Measurements from ENCODE around the gene KMT2D.

KMT2D gene, protein sequence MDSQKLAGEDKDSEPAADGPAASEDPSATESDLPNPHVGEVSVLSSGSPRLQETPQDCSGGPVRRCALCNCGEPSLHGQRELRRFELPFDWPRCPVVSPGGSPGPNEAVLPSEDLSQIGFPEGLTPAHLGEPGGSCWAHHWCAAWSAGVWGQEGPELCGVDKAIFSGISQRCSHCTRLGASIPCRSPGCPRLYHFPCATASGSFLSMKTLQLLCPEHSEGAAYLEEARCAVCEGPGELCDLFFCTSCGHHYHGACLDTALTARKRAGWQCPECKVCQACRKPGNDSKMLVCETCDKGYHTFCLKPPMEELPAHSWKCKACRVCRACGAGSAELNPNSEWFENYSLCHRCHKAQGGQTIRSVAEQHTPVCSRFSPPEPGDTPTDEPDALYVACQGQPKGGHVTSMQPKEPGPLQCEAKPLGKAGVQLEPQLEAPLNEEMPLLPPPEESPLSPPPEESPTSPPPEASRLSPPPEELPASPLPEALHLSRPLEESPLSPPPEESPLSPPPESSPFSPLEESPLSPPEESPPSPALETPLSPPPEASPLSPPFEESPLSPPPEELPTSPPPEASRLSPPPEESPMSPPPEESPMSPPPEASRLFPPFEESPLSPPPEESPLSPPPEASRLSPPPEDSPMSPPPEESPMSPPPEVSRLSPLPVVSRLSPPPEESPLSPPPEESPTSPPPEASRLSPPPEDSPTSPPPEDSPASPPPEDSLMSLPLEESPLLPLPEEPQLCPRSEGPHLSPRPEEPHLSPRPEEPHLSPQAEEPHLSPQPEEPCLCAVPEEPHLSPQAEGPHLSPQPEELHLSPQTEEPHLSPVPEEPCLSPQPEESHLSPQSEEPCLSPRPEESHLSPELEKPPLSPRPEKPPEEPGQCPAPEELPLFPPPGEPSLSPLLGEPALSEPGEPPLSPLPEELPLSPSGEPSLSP (N-terminal part only)

DNA sequence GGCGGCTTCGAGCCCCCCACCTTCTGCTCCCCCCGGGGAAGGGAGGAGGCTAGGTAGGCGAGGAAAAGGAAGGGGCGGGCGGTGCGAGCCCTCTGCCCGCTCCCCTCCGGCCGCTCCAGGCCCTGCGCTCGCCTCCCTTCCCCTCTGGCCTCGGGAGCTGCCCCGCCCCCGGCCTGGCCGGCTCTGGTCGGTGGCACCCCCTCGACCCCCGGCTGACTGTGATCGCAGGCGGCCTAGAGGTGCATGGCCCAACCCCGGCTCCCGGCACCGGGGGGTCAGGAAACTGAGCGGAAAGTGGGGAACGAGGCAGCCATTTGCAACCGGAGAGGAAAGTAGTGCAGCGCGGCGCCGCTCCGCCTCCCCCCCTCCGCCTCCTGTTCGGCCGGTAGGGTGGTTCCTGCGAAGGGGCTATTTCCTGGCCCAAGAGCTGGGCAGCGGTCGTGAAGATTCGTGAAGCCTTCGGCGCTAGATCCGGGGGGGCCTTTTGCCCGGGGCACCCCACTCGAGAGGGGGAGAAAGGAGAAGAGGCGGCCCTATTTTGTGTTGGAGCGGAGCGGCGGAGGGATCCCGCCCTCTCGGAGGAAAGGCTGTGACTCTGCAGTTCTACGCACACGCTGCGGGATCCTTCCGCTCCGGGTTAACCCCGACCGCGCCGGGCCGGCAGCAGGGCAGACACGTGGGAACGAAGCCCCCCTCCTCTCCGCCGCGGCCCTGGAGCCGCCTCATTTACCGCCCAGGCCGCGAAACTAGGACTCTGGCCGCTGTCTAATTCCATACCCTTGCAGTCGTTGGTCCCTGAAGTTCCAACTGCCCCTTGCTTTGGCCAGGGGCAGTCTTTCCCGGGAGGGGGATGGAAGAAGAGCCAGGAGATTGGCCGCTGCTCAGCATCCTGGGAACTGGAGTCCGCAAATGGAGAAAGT is at the start of gene KMT2D:
Gene KMT2D, minus strand, starts transcription at position 558 of the 920 bp plus-strand sequence. CDS start 5,470 bp downstream, outside the sequence.
- in situ Hi-C loops (cut with MboI; ENCODE audit: low sequenced_read_pairs): loop anchor here (10.0 kb wide), 1 partner anchor 174 kb away; no protein-coding TSS in a partner anchor

DNA sequence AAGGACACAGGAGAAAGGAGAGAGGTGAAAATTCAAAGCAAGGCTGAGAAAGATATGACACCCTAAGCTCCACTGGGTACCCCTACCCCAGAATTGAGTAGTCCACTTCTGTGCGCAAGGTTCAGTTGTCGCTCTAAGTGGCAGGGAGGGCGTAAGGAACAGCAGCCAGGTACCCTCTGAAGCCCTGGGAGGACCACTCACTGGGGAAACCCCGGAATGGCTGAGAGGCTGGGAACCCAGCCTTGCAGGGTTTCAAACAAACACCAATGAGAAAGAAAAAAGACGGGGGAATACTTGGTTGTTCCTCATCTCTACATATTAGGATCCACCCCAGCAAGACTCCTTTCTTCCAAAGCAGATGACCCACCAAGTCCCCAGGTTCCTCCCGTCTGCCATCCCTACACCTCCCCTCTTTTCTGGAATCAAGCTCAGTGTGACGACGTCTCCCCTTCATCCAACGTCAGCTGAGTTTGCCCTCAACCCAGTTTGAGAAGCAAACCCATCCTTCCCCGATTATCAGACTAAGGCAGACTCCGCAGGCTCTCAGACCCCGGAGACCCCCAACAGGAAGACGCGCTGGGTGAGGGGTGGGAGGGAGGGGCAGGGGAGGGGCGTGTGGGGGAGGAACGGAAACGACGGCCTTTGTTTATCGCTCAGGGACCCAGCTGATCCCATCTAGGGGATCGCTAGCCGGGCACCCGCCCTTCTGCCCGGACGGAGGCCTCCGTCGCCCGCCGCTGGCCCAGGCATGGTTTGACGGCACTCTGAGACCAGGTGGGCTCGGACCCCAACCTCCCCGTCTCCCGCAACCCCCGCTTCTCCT is 49.3 kb upstream of the KMT2D start:
- in situ Hi-C loops (cut with MboI; ENCODE audit: low sequenced_read_pairs): no loop called here

DNA sequence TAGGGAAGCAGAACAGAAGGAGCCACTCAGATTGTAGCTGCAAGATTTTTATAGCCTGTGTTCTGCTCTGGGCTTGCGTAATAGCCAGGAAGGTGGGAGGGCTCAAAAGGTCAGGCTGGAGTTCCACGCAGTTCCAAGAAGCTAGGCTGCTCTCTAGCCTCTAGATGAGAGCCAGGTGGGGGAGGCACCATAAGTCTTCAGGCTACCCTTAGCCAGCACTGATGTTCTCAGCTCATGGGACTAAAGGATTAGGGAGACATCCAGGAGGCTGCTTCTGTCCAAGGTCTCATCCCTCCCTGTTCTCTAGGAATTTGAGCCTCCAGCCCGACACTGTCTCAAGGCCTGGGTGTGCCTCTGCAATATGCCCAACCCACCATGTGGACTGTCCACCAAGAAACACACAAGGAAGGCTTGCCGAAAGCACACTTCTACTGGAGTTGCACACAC is 48.4 kb upstream of the KMT2D start:
- in situ Hi-C loops (cut with MboI; ENCODE audit: low sequenced_read_pairs): no loop called here

DNA sequence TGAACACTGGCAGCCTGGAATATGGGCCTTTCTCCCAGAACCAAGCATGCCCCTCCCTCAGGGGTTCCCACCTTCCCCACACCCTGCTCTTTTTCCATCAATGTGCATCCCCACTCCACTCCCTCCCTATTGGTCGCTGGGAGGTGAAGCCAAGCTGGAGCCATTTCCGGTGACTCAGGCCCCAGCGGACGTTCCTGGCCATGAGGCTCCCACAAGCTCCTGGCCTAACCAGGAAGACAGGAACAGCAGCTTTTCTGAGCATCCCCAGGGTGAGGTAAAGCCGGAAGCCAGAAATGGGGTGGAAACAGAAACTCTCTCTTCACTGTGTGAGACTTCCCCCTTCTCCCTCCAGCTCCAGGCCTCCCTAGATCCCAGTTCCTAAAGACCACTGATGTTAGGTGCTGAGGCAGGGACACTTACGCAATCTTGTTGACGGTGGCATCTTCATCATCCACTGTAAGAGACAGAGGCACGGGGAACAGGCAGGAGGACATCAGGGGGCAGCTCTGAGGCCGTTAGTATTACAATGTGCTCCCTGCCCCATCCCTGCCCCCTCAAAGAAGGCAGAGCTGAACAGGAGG is 45.0 kb upstream of the KMT2D start:
- in situ Hi-C loops (cut with MboI; ENCODE audit: low sequenced_read_pairs): no loop called here

DNA sequence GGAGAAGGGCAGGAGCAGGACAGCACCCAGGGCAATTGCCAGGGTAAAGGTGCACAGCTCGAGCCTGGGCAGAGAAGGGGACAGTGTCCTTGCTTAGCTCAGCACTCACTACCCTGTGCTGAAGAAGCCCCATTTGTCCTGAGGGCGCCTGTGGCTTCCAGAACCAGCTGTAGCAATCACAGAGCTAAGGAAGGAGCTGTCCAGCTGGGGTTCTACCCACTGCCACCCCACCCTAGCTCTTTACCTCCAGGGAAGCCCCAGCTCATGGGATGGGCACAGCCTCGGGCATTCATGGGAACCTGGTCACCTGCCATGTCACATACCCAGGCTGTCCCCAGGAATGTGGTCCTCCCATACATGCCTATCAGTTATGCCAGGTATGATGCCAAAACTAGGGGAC is 44.2 kb upstream of the KMT2D start:
- in situ Hi-C loops (cut with MboI; ENCODE audit: low sequenced_read_pairs): no loop called here

DNA sequence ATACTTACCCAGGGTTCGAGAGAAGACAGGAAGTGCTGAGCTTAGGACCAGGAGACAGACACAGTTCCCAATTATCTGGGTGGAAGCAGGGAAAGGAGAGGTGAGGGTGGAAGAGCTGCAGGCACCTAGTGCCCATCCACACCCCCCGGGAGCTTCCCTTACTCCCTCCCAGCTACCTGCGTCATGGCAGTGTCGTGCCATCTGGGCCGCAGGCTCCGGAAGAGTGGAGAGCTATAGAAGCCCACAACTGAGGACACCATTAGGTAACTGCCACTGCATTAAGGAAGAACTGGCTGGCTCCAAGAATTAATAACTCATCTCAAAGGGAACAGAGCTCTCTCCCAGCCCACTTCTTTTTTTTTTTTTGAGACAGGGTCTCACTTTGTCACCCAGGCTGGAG is 39.8 kb upstream of the KMT2D start:
- in situ Hi-C loops (cut with MboI; ENCODE audit: low sequenced_read_pairs): no loop called here

DNA sequence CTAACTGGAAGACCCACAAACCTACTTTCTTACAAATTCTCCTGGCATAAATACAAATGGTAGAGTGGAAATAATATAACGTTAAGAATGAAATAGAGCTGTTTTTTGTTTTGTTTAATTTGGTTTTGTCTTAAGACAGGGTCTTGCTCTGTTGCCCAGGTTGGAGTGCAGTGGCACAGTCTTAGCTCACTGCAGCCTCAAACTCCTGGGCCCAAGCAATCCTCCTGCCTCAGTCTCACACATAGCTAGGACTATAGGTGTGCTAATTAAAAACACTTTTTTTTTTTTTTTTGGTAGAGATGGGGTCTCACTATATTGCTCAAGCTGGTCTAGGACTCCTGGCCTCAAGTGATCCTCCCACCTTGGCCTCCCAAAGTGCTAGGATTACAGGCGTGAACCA is 38.1 kb upstream of the KMT2D start:
- in situ Hi-C loops (cut with MboI; ENCODE audit: low sequenced_read_pairs): no loop called here

DNA sequence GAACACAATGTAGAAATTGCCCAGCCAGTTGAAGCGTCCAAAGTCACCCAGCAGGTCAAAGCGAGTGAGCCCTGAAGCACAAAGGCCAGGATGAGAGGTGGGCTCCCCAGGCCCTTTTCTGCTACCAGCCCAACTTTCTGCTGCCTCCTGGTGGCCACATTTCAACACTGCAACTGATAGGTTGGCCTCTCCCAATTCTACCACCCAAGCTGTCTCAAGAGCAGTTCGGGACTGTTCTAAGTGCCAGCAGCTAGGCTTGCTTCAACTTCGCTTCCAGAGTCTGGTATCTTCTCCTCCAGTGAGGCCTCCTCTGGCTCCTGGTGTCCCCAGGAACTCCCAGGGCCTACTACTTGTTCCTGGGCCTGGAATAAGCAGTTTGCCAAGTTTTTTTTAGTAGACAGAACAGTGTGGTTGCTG is 37.4 kb upstream of the KMT2D start:
- in situ Hi-C loops (cut with MboI; ENCODE audit: low sequenced_read_pairs): no loop called here

DNA sequence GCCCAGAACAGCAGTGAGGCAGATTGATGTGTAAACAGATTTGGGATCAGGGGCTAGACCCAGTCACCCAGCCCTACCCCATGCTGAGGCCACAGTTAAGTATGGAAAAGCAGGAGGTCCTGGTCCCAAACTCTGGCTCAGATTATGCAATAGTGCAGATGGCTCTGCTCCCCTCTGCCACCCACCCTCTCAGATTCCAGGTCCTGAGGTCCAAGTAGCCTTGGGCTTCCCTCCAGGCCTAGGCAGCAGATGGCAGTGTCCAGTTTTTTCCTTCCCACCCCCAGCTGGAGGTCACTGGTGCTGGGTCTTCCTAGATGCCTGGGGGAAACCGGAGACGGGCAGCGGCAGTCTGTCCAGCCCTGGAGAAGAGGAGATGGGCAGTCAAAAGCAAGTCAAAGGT is 36.8 kb upstream of the KMT2D start:
- in situ Hi-C loops (cut with MboI; ENCODE audit: low sequenced_read_pairs): no loop called here

DNA sequence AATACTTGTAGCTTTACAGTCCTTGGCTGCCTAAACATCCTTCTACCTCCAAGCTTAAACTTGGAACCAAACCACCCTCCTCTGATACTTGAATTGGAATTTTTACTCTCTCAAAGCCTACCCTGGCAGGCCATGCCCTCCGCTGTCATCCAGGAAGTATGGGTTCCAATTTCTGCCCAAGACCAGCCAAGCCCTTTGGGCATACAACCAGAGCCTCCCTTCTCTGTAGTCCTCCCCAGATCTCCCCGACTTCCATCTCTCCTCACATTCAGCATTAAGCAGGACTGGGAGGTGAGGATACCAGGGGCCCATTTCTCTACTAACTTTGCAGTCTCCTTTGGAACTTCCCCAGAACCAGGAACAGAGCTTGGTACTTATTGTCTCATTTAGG is 34.4 kb upstream of the KMT2D start:
- in situ Hi-C loops (cut with MboI; ENCODE audit: low sequenced_read_pairs): no loop called here

DNA sequence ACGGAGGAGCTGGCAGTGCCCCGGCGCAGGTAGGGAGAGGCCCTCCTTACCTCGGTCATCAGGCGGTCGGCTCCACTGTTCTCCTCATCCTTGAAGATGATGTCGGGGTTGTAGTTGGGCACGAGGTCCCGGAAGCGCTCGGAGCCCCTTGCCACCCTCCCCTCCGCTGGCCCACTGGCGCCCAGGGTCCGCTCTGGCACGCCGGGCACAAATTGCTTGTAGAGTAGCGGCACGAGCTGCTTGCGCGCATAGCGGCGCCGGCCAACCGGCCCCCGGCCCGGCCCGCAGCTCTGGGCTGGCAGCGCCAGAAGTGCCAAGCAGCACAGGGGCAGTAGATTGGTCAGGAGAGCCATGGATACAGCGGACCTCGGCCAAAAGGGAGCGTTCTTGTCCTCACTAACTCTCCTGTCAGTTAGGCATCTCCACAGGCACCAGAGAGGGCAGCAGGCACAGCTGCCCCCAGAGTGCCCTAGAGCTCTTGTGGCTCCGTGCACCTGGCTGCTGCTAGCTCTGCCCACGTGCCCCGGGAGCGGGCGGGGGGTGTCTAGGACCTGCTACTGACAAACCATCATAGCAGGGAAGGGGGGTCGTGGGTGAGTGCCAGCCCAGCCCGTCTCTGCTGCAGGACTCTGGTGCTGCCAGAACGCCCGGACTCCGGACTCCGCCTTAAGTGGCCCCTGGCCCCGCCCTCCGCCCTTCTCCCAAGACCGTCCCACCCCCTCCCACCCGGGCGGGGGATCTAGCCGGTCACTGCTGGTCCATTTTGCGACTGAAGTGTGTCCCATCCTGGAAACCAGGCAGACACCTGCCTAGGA is 33.8 kb upstream of the KMT2D start, which contains the start of gene DHH:
Gene DHH, minus strand, starts transcription at position 642 of the 815 bp plus-strand sequence. Its CDS starts 289 bp downstream, at position 353.
- in situ Hi-C loops (cut with MboI; ENCODE audit: low sequenced_read_pairs): no loop called here

DNA sequence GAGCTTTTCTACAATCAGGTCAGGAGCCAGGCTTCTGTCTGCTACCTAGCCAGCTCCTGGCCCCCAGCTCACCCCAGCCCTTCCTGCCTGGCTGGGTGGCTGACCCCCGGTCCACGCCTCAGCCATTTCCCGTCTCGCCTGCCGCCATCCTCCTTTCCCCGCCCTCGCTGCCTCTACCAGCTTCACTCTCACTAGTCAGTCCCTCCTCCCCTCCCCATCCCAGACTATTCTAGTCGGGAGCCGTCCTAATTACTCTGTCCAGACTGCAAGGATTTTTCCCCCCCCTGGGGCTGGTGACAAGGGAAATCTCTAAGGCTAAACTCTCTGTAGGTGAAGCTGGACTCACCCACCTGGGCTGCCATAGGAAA is 33.2 kb upstream of the KMT2D start:
- in situ Hi-C loops (cut with MboI; ENCODE audit: low sequenced_read_pairs): no loop called here

DNA sequence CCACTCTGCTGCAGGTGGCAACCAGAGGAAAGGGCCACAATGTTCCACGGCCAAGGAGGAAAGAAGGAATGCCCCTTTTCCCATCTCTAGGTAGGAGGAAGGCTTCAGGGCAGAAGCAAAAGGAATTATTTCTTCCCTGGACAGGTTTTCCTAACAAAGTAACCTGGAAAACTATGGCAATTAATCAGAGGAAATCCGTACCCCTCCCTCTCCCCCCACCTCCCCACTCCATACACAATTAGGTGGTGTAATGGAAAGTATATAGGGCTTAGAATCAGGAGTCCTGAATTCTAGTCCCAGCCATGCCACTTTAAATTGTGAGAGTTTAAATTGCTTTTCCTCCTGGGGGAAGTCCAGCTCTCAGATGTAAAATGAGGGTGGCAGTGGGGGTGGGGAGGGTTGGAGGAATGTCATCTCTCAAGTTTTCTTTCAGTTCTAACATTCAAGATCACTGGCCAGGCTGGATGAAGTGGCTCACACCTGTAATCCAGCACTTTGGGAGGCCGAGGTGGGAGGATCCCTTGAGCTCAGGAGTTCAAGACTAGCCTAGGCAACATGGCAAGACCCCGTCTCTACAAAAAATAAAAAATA is 32.3 kb upstream of the KMT2D start:
- in situ Hi-C loops (cut with MboI; ENCODE audit: low sequenced_read_pairs): no loop called here

DNA sequence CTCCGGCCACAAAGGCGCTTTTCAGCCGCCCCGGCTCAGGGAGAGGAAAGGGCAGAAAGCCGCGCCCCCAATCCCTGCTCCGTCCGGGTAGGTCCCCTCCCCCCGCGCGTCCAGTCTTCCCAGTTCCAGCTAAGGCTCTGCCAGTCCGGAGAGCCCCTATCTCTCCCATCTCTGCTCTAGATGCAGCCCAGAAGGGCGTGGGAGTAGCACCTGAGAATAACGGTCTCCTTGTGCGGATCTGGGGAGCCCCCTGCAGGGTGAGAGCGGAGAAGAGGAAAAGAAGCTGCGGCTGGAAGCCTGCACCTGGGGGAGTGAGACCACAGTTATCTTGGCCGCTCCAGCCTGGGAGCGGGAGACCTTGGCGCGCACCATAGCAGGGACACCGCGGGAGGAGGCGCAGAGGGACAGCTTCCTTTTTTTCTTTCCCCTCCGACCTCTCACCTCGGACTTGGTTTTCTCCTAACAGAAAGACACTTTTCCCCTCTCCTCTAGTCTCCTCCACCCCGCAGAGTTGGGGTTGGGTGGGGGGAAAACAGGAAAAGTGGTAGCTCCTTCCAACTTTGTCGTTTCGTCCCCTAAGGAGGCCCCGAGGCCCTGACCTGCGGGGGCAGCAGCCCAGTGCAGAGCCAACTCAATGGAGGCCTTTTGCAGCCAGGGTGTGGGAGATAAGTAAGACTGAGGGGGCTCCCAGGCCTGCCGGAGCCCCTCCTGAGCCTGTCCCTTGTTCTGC is 31.7 kb upstream of the KMT2D start:
- in situ Hi-C loops (cut with MboI; ENCODE audit: low sequenced_read_pairs): no loop called here

DNA sequence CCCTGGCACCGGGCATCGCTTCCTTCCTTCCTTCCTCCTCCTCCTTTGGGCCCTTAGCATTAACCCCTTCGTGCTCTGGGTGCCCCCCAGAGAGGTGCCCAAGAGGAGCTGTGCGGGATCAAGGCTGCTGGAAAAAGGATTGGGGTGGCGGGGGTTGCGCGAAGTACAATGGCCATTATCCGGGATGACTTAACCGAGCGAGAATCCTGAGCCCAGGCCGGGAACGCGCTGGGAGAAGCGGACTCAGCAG is 31.2 kb upstream of the KMT2D start:
- in situ Hi-C loops (cut with MboI; ENCODE audit: low sequenced_read_pairs): no loop called here

DNA sequence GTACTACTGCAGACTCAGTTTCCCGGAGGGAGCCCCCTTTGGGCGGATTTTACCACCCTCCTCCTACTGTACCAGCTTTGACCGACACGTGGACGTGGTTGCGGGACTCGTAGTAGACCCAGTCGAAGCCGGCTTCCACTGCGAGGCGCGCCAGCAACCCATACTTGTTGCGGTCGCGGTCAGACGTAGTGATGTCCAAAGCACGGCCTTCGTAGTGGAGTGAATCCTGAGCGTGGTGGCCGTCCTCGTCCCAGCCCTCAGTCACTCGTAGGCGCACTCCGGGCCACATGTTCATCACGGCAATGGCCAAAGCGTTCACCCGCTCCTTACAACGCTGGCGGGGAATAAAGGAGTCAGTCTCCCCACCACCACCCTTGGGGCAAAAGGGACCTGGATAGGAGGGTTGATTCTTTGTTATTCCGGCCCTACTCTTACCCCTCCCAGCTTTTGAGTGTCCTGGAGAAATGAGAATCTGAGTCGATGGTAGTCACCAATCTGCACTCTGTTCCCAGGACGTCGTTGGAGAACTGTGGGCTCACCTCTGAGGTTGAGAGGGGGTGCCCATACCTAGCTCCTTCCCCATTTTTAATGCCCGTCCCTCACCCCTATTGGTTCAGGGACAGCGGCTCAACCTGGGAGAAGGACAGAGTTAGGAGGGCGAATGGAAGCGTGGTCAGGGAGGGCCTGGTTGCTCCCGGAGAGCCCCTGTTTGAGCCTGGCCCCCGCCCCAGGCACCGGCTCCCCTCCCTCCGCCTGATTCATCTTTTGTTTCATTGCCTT is 30.7 kb upstream of the KMT2D start:
- in situ Hi-C loops (cut with MboI; ENCODE audit: low sequenced_read_pairs): no loop called here
